GM15510 (cell line): Measurements from ENCODE around the gene ADCY2.

ENCODE experiments used
- POLR2A ChIP-seq: IDR thresholded peaks from 3 replicates; pipeline ENCODE4 v1.6.1; 2011; ENCODE audit warnings: borderline replicate concordance; ENCODE audit not compliant: insufficient read length; ENCODE audit errors: extremely low read depth

Gene ADCY2

GRCh38 chr5:7515284-7515914, 119.5 kb downstream of the ADCY2 start:
- TF ChIP-seq POLR2A: no peak

- no peak for TF ChIP-seq POLR2A
These were observed 120.3 kb downstream of the ADCY2 start for GRCh38 chr5:7516253-7516652.

DNA sequence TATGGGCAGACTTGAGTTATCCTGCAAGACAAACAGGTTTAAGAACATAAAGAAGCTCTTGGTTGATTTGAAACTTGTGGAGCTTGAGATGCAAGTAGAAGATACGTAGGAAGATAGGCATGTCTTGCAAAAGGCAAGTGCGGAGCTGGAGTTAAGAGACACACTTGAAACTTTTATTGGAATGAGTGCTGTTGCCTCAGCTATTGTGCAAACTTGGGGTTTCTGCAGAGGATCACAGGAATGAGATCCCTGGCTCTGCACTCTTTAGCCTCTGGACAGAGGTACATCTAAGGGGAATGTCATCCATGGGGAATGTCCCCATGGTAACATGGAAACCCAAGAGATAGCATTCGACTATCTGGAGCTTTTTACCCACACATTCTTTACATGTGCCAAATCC, 121.1 kb downstream of the ADCY2 start:
- no peak for TF ChIP-seq POLR2A

GRCh38 chr5:7518947-7519560, 123.1 kb downstream of the ADCY2 start:
- TF ChIP-seq POLR2A: no peak

GRCh38 chr5:7519564-7519963, 123.6 kb downstream of the ADCY2 start:
- TF ChIP-seq POLR2A: no peak

DNA sequence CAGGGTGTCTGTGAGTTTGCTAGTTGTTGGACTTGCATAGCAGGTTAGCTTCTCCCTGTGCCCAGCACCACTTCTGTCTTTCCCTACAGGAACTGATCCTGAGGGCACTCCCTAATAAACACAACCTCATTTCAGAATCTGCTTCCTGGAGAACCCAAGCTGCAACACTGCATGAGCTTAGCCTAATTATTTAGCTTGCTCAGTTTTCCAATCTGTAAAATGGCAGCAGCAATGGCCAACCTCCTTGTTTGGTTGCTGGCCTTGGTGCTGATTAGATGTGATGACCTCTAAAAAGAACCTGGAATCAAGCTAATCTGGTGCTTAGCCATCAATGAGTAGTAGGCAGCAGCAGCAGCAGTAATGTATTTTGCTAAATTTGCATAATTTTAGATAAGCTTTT, 133.9 kb downstream of the ADCY2 start:
- no peak for TF ChIP-seq POLR2A

DNA sequence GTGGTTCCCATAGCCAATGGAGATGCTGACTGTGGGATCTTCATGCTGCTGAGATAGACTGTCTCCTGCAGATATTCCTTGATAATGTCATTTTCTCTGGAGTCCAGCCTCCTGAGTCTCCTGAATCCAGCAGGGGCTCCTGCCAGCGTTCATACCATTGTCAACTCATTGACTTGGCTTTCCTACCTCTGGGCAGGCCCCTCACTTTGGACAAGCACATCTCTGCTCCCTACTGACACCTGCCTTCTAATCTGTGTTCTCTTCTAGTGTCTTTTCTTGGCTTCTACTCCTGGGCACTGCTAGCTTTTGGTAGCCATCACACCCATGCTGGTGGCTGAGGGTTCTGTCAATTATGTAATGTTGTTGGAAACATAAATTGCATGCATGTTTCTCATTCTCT, 138.0 kb downstream of the ADCY2 start:
- TF ChIP-seq POLR2A: no peak

DNA sequence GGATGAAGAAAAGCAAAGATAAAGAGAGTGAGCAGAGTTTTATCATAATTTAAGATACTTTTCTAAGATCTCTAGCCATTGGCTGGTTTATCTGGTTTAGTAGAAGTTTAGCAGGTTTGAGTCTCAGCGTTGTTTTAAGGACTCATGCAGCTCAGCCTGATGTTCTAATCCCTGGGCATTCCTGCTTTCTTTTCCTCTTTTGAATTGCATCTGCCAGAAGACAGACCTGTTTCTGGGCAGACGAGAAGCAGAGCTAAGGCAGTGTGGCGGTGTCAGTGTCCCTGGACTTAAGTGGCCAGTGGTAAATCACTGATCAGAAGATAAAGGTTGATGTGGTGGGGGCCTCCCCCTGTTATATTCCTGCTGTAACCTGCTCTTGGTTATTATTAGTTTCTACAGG, 138.6 kb downstream of the ADCY2 start:
- no peak for TF ChIP-seq POLR2A

GRCh38 chr5:7537573-7537972, 141.6 kb downstream of the ADCY2 start:
- TF ChIP-seq POLR2A: no peak

DNA sequence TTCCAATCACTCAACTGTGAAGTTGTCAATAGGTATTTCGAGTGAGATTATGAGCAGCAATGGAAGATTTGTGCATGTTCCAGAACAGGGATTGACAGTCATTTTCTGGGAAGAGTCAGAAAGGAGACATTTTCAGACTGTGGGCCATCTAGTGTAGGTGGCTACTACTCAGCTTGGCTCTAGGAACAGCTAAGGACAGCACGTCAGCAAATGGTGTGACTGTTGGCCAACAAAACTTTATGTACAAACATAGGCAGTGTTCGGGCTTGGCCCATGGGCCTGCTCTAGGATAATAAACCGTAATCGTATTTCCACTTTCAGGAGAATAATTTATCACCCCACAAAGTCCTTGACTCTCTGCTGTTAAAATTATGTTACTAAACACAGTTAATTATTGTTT, 143.6 kb downstream of the ADCY2 start:
- TF ChIP-seq POLR2A: no peak

DNA sequence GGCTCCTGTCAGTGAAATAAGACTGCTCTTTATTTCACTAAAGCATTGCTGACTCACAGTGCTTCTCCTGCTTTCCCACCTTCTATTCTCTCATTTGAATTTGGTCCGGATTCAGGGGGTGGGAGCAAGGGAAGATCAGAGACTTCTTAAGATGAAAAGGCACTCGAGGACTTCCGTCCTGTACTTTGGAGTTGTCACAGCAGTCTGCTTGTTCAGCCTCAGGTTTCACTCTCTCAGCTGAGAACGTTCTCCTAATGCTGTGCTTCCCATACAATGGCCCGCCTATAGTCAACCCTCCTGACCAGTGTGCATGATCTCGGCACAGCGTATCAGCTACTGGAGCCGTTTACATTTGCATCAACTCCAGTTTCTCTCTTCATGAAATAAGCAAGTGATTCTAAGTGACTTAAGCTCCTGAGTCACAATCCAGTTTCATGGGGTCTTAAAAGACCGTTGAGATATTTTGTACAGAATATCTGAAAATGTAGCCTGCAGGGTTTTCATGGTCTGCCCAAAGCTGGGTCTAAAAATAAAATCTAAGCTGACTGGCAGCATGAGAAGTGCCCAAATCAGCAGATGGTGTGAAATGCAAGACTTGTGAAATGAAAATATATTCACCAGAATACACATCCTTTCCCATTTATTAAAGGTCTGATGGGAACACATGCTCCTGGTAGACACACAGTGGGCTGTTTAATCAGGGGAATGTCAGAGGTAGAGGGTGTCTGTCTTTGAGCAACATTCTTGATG, 145.0 kb downstream of the ADCY2 start:
- TF ChIP-seq POLR2A: no peak

DNA sequence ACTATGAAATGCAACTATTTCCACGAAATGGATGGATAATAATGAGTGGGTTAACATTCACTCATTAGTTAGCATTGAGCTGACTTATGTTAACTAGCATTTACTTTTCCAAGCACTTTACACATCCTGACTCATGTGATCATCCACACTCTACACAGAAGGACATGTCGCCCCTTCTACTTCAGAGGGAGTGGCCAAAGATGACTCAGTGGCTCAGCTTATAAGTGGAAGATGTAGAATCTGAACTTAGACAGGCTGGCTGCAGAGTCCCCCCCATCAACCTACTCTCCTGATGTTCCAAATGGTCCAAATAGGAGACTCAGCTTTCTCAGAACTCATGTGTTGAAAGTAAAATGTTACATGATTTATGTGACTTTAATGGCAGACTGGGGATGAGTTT, 146.0 kb downstream of the ADCY2 start:
- TF ChIP-seq POLR2A: no peak

DNA sequence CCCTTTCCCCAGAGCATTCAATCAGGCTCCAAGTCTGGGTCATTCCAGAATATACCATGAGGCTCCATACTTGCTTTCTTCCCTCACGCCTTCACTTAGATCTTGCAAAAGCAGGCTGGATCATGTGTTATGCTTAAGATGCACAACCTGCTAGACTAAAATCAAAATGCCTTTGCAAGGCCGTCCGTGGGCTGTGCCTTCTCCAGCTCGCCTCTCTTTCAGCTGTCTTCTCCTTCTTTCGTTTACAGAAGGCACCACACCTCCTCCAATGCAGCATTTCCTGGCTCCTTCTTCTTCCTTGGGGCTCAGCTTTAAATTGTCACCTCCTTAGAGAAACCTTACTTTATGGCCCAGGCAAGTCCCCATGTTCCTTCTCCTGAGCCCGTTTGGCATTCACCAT, 150.6 kb downstream of the ADCY2 start:
- TF ChIP-seq POLR2A: no peak

- no peak for TF ChIP-seq POLR2A
These were observed 152.7 kb downstream of the ADCY2 start for GRCh38 chr5:7548596-7548995.

GRCh38 chr5:7565559-7565958, 169.6 kb downstream of the ADCY2 start:
- no peak for TF ChIP-seq POLR2A

GRCh38 chr5:7576023-7576715, 180.2 kb downstream of the ADCY2 start:
- no peak for TF ChIP-seq POLR2A

GRCh38 chr5:7577381-7577780, 181.4 kb downstream of the ADCY2 start:
- TF ChIP-seq POLR2A: no peak

DNA sequence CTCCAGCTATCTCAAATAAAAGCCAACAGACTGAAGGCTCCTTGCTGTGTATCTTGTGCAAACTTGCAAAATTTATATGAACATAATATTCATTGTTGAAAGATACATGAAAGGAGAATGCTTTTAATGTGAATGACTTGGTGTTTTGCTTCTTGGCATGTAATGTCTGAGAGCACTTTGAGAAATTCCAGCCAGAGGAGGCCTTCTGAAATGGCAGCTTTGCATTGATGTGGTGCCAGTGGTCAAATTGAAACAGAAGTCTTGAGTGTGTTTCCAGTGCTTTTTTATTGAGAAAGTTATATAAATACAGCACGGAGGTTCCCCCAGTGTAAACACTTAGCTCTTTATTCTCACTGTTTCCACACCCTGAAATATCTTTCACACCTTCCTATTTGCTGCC, 182.1 kb downstream of the ADCY2 start:
- TF ChIP-seq POLR2A: no peak
